Neuronal stem cell (in vitro differentiated cells): ENCODE data around the gene BCCIP.
A peak's percentile ranks its signal among the peaks of the same experiment; 100 is the strongest.

Experiments
- DNase-seq: peaks from one replicate; pipeline ENCODE4 v3.0.0-alpha.2; 2013; ENCODE audit warnings: low spot score
- H2AFZ ChIP-seq: one replicate; pipeline ENCODE4 v1.6.1; 2013; ENCODE audit warnings: mild to moderate bottlenecking, low read length, inconsistent platforms
- H2AK5ac ChIP-seq: 2 replicates; pipeline ENCODE4 v1.6.1; 2013; ENCODE audit warnings: low read depth, mild to moderate bottlenecking, inconsistent platforms, low read length, moderate library complexity, mixed read lengths
- H2BK120ac ChIP-seq: 2 replicates; pipeline ENCODE4 v1.6.1; 2013; ENCODE audit warnings: low read depth, mild to moderate bottlenecking, inconsistent platforms, low read length, moderate library complexity, mixed read lengths
- H2BK12ac ChIP-seq: one replicate; pipeline ENCODE4 v1.6.1; 2013; ENCODE audit warnings: low read length, inconsistent platforms
- H2BK15ac ChIP-seq: 2 replicates; pipeline ENCODE4 v1.6.1; 2013; ENCODE audit warnings: mild to moderate bottlenecking, low read length, inconsistent platforms, mixed read lengths
- H2BK5ac ChIP-seq: one replicate; pipeline ENCODE4 v1.6.1; 2013; ENCODE audit warnings: inconsistent platforms, mild to moderate bottlenecking, low read length, moderate library complexity
- H3K14ac ChIP-seq: one replicate; pipeline ENCODE4 v1.6.1; 2013; ENCODE audit warnings: low read length, inconsistent platforms
- H3K18ac ChIP-seq: 2 replicates; pipeline ENCODE4 v1.6.1; 2013; ENCODE audit warnings: low read length, inconsistent platforms
- H3K23ac ChIP-seq: 2 replicates; pipeline ENCODE4 v1.6.1; 2013; ENCODE audit warnings: low read depth, mild to moderate bottlenecking, mixed read lengths, low read length, inconsistent platforms; ENCODE audit not compliant: poor library complexity
- H3K27ac ChIP-seq: replicated peaks from 3 replicates; pipeline ENCODE4 v1.5.1; 2013; ENCODE audit warnings: low read length, inconsistent platforms
- H3K27me3 ChIP-seq, 3 experiments: 2 replicates each; pipeline ENCODE4 v1.6.1; 2013; ENCODE audit warnings: low read length in 3 of 3, mild to moderate bottlenecking in 2 of 3, inconsistent platforms in 1 of 3, low read depth in 1 of 3, mixed read lengths in 1 of 3, moderate library complexity in 1 of 3; ENCODE audit not compliant: control insufficient read depth in 3 of 3, insufficient read depth in 3 of 3
- H3K36me3 ChIP-seq, 2 donors: replicated peaks in 1 of 2; 2 replicates each; pipeline ENCODE4 v1.6.1; 2013; ENCODE audit warnings: low read length in 2 of 2; ENCODE audit not compliant: control insufficient read depth in 2 of 2, insufficient read depth in 2 of 2
- H3K4ac ChIP-seq: 2 replicates; pipeline ENCODE4 v1.6.1; 2013; ENCODE audit warnings: inconsistent platforms, mild to moderate bottlenecking, low read length, moderate library complexity
- H3K4me1 ChIP-seq, 2 donors: 1 replicate in 1 of 2; 2 replicates in 1 of 2; pipeline ENCODE4 v1.6.1; 2013; ENCODE audit warnings: low read length in 2 of 2, low read depth in 1 of 2; ENCODE audit not compliant: control insufficient read depth in 2 of 2, insufficient read depth in 1 of 2
- H3K4me2 ChIP-seq: one replicate; pipeline ENCODE4 v1.6.1; 2013; ENCODE audit warnings: mild to moderate bottlenecking, low read length, inconsistent platforms; ENCODE audit not compliant: insufficient read depth, poor library complexity, severe bottlenecking
- H3K4me3 ChIP-seq, 2 donors: 2 replicates each; pipeline ENCODE4 v1.5.1; 2013; ENCODE audit warnings: low read length in 2 of 2, mild to moderate bottlenecking in 2 of 2, inconsistent platforms in 1 of 2, moderate library complexity in 1 of 2
- H3K79me1 ChIP-seq: one replicate; pipeline ENCODE4 v1.6.1; 2013; ENCODE audit warnings: low read depth, mild to moderate bottlenecking, inconsistent platforms, low read length, moderate library complexity
- H3K9ac ChIP-seq: one replicate; pipeline ENCODE4 v1.6.1; 2013; ENCODE audit warnings: mild to moderate bottlenecking, low read depth, low read length, inconsistent platforms; ENCODE audit not compliant: poor library complexity
- H3K9me3 ChIP-seq, 2 donors: replicated peaks in 1 of 2; 2 replicates each; pipeline versions ENCODE3 to v1.6.1; 2013; ENCODE audit warnings: low read length in 2 of 2, mild to moderate bottlenecking in 2 of 2, inconsistent platforms in 1 of 2, low read depth in 1 of 2, mixed read lengths in 1 of 2, moderate library complexity in 1 of 2; ENCODE audit not compliant: control insufficient read depth in 2 of 2, insufficient read depth in 1 of 2
- H4K8ac ChIP-seq: one replicate; pipeline ENCODE4 v1.6.1; 2013; ENCODE audit warnings: low read depth, mild to moderate bottlenecking, inconsistent platforms, low read length, moderate library complexity
- H4K91ac ChIP-seq: one replicate; pipeline ENCODE4 v1.6.1; 2013; ENCODE audit warnings: low read length, low read depth, mild to moderate bottlenecking, inconsistent platforms; ENCODE audit not compliant: poor library complexity
- WGBS, 2 donors: extraction: QIAGEN DNeasy Blood & Tissue Kit; methylation state at CpG; one replicate each; pipeline ENCODE4 v1.1.7; 2013; ENCODE audit warnings: missing lambda C conversion rate in 2 of 2, mixed read lengths in 1 of 2; ENCODE audit not compliant: insufficient read length in 2 of 2, insufficient replicate concordance in 1 of 2; ENCODE audit errors: extremely low coverage in 2 of 2; 5-methylcytosine and 5-hydroxymethylcytosine counted together

Gene BCCIP

DNA sequence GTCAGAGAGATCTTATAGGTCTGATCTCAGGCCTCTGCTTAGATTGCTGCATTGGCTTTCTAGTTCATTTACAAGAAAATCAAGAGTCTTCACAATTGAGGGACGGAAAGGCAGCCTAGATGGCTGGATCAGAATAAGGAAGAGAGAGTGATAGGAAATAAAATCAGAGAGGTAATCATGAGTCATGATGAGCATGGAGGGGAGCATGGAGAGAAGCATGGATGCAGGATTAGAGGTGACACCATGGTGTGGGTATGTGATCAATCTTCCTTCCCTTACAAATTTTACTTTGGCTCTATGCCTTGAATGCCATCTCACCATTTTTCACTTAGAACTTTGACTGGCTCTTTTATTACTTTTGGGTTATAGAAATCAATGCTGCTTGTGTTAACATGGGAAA, 1.4 kb downstream of the BCCIP start:
- no peak for DNase-seq
- Histone ChIP-seq H2AFZ (no peak overlapping the region), H3K9ac (no peak overlapping the region), H2BK5ac (no peak overlapping the region), H3K36me3 (peaks cover 12 to 62% of the 10 kb centered on the region in 2 donors), H3K4me3 (peak overlapping the region in 1 of 2 donors; percentile 71), H4K91ac (no peak overlapping the region), H3K27me3 (no peaks in the 10 kb centered on the region), H3K27ac (no peak overlapping the region), H2BK15ac (no peak overlapping the region), H4K8ac (no peak overlapping the region), H3K4me2 (peak overlapping the region; percentile 82), H3K9me3 (no peaks in the 10 kb centered on the region), H3K4me1 (peaks cover 1 to 3% of the 10 kb centered on the region in 2 donors), H2AK5ac (no peak overlapping the region), H2BK120ac (no peak overlapping the region), H3K4ac (no peak overlapping the region), H3K23ac (no peak overlapping the region), H3K14ac (no peak overlapping the region), H2BK12ac (no peak overlapping the region), H3K18ac (no peak overlapping the region), H3K79me1 (peaks cover 3% of the 10 kb centered on the region)
- WGBS, 2 donors: no CpG with 5 or more reads among the region's 1 CpG

DNA sequence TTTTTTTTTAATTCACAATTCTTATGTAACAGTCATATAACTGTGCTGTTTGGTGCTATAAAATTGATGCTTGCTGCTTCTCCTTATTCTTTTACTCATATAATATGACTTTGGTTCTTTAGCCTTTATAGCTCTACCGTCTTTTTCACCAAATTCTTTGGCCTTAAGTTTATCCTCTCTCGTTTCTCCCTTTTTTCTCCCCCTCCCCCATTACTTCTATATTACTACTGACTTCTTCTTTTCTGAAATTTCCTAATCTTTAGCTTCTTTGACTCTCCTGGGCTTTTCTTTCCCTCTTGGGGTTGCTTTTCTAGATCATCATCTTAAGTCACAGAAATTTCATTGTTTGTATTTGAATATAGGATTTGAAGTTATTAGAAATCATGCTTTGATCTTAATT, 3.8 kb downstream of the BCCIP start:
- H2AFZ ChIP-seq: no peak overlapping the region
- no peak overlapping the region for H2BK120ac ChIP-seq
- H2BK12ac ChIP-seq: no peak overlapping the region
- H3K9ac ChIP-seq: no peak overlapping the region
- H2BK5ac ChIP-seq: no peak overlapping the region
- 100% methylated on average over 1 of the region's 2 CpGs; no CpG with 5 or more reads in 1 of the 2 donors for WGBS, 2 donors
- no peak overlapping the region for H3K4me2 ChIP-seq
- no peak overlapping the region for H3K14ac ChIP-seq
- no peak overlapping the region for H2BK15ac ChIP-seq
- no peak overlapping the region for H4K8ac ChIP-seq
- no peak overlapping the region for H3K27ac ChIP-seq
- H3K27me3 ChIP-seq: no peaks in the 10 kb centered on the region
- no peak overlapping the region for H3K4ac ChIP-seq
- H3K4me3 ChIP-seq: no peak overlapping the region
- no peaks in the 10 kb centered on the region for H3K9me3 ChIP-seq
- H3K23ac ChIP-seq: no peak overlapping the region
- peaks cover 3% of the 10 kb centered on the region for H3K79me1 ChIP-seq
- H3K18ac ChIP-seq: no peak overlapping the region
- H2AK5ac ChIP-seq: no peak overlapping the region
- H4K91ac ChIP-seq: no peak overlapping the region
- no peak for DNase-seq
- peaks cover 18 to 75% of the 10 kb centered on the region in 2 donors for H3K36me3 ChIP-seq
- peaks cover 1 to 3% of the 10 kb centered on the region in 2 donors for H3K4me1 ChIP-seq

DNA sequence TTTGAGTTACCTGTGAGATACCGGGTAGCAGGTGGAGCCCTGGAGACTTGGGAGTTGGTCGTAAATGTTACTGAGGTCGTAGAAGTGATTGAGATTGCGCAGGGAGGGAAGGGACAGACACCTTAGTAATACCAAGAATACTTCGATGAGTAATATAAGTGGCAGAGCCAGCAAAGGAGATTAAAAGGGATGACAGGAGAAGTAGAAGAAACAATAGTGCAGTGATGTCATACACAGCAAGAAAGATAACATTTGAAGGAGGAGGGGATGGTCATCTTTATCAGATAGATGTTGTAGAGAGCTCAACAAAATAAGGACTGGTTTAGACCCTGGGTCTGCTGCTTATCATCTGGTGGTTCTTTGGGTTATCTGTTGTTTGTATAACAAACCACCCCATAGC, 5.0 kb downstream of the BCCIP start:
- Histone ChIP-seq H2AK5ac (no peak overlapping the region), H3K36me3 (peaks cover 22 to 87% of the 10 kb centered on the region in 2 donors), H2BK5ac (no peak overlapping the region)

DNA sequence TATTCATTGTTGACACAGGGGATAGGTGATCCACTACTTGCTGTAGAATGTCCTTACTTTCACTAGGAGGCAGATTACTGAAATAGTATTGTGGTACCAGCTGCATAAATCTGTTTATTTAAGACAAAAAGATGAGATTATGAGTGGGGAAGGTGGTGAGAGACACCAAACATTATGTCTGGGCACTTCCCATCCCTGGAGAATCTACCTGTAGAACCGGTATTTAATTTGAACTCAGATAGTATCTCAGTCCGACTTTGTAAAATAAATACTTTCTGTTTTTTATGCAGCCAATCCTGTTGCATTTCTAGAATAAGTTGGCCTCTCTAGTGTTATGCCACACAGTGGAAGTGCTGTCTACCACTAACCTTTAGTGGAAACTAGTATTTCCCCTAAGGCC, 13.4 kb downstream of the BCCIP start:
- Histone ChIP-seq H3K9me3 (no peaks in the 10 kb centered on the region), H3K4me3 (no peak overlapping the region), H2AFZ (no peak overlapping the region), H2BK5ac (no peak overlapping the region), H3K36me3 (peaks cover 46 to 98% of the 10 kb centered on the region in 2 donors), H2BK12ac (no peak overlapping the region), H3K4ac (no peak overlapping the region), H3K27ac (no peak overlapping the region), H3K14ac (no peak overlapping the region), H3K27me3 (peaks cover 0 to 1% (median 0%) of the 10 kb centered on the region in 3 experiments), H3K23ac (no peak overlapping the region), H2BK120ac (no peak overlapping the region), H4K8ac (no peak overlapping the region), H3K4me1 (no peaks in the 10 kb centered on the region), H3K18ac (no peak overlapping the region), H3K79me1 (no peaks in the 10 kb centered on the region), H3K4me2 (no peak overlapping the region), H3K9ac (no peak overlapping the region), H2BK15ac (no peak overlapping the region), H2AK5ac (no peak overlapping the region), H4K91ac (no peak overlapping the region)
- no CpG with 5 or more reads among the region's 2 CpGs for WGBS, 2 donors
- DNase-seq: no peak

More for the DNA sequence above, 5.0 kb downstream of the BCCIP start:
- H2BK120ac ChIP-seq: no peak overlapping the region
- DNase-seq: no peak
- H2BK12ac ChIP-seq: no peak overlapping the region
- H3K9me3 ChIP-seq: no peaks in the 10 kb centered on the region
- no peak overlapping the region for H3K4me2 ChIP-seq
- no peak overlapping the region for H2AFZ ChIP-seq
- no peak overlapping the region for H3K23ac ChIP-seq
- no peak overlapping the region for H3K4me3 ChIP-seq
- no CpG with 5 or more reads among the region's 5 CpGs for WGBS, 2 donors
- peaks cover 1 to 3% of the 10 kb centered on the region in 2 donors for H3K4me1 ChIP-seq
- H3K4ac ChIP-seq: no peak overlapping the region
- H3K79me1 ChIP-seq: no peaks in the 10 kb centered on the region
- no peak overlapping the region for H3K14ac ChIP-seq
- no peak overlapping the region for H3K27ac ChIP-seq
- no peak overlapping the region for H3K18ac ChIP-seq
- H3K27me3 ChIP-seq: no peaks in the 10 kb centered on the region
- H2BK15ac ChIP-seq: no peak overlapping the region
- no peak overlapping the region for H3K9ac ChIP-seq
- no peak overlapping the region for H4K8ac ChIP-seq
- H4K91ac ChIP-seq: no peak overlapping the region
